Astrocyte (in vitro differentiated cells and primary cell): Measurements from ENCODE around the gene DCUN1D3. TPM values are rescaled to one million over a fixed set of nuclear protein-coding genes. Genes with fewer than 3 reads are reported as not detected.

ENCODE experiments used
- DNase-seq: peaks from one replicate; pipeline ENCODE4 v3.0.0-alpha.2; 2010; ENCODE audit warnings: low read depth
- FAIRE-seq: peaks from 2 replicates; lab custom pipeline; 2011; peaks lifted over from hg19 to GRCh38; lab: Jason Lieb, UNC
- H2AFZ ChIP-seq: 2 replicates; pipeline ENCODE4 v1.6.0; 2012; ENCODE audit warnings: low read depth, low read length, inconsistent platforms
- H3K27ac ChIP-seq: 2 replicates; pipeline ENCODE4 v1.5.1; 2011; ENCODE audit warnings: low read depth, low read length, inconsistent platforms
- H3K27me3 ChIP-seq: 2 replicates; pipeline ENCODE4 v1.6.0; 2011; ENCODE audit warnings: low read length, inconsistent platforms; ENCODE audit not compliant: insufficient read depth
- H3K36me3 ChIP-seq: 2 replicates; pipeline ENCODE4 v1.5.1; 2011; ENCODE audit warnings: low read length, inconsistent platforms; ENCODE audit not compliant: insufficient read depth
- H3K4me1 ChIP-seq: 2 replicates; pipeline ENCODE4 v1.5.1; 2011; ENCODE audit warnings: low read length, inconsistent platforms; ENCODE audit not compliant: insufficient read depth
- H3K4me2 ChIP-seq: 2 replicates; pipeline ENCODE4 v1.6.0; 2012; ENCODE audit warnings: low read length, inconsistent platforms
- H3K4me3 ChIP-seq: 2 replicates; pipeline ENCODE4 v1.5.1; 2011; ENCODE audit warnings: low read depth, mild to moderate bottlenecking, low read length, inconsistent platforms; ENCODE audit not compliant: insufficient read depth
- H3K79me2 ChIP-seq: 2 replicates; pipeline ENCODE4 v1.6.0; 2012; ENCODE audit warnings: mild to moderate bottlenecking, low read length, inconsistent platforms; ENCODE audit not compliant: insufficient read depth
- H3K9ac ChIP-seq: 2 replicates; pipeline ENCODE4 v1.6.0; 2012; ENCODE audit warnings: mild to moderate bottlenecking, low read length, inconsistent platforms
- H3K9me3 ChIP-seq: 2 replicates; pipeline ENCODE4 v1.5.1; 2012; ENCODE audit warnings: low read depth, mild to moderate bottlenecking, low read length, inconsistent platforms; ENCODE audit not compliant: insufficient read depth
- H4K20me1 ChIP-seq: 2 replicates; pipeline ENCODE4 v1.6.0; 2012; ENCODE audit warnings: low read length, inconsistent platforms; ENCODE audit not compliant: insufficient read depth
- H3K27ac Mint-ChIP-seq: one replicate; pipeline ENCODE4 v1.8.0; 2021; ENCODE audit warnings: mild to moderate bottlenecking, mixed read lengths; ENCODE audit not compliant: unreplicated experiment
- H3K27me3 Mint-ChIP-seq: one replicate; pipeline ENCODE4 v1.8.0; 2021; ENCODE audit warnings: low read depth, mixed read lengths; ENCODE audit not compliant: unreplicated experiment
- H3K36me3 Mint-ChIP-seq: one replicate; pipeline ENCODE4 v1.8.0; 2021; ENCODE audit warnings: low read depth, mixed read lengths; ENCODE audit not compliant: unreplicated experiment
- H3K4me1 Mint-ChIP-seq: one replicate; pipeline ENCODE4 v1.8.0; 2021; ENCODE audit warnings: low read depth, mixed read lengths; ENCODE audit not compliant: unreplicated experiment
- H3K4me3 Mint-ChIP-seq: one replicate; pipeline ENCODE4 v1.8.0; 2021; ENCODE audit warnings: mild to moderate bottlenecking, moderate library complexity, mixed read lengths; ENCODE audit not compliant: unreplicated experiment
- H3K9me3 Mint-ChIP-seq: one replicate; pipeline ENCODE4 v1.8.0; 2021; ENCODE audit warnings: mild to moderate bottlenecking, mixed read lengths; ENCODE audit not compliant: unreplicated experiment
- CTCF ChIP-seq: IDR thresholded peaks from 2 replicates; pipeline ENCODE4 v1.5.1; 2011; ENCODE audit warnings: low read depth, mild to moderate bottlenecking, inconsistent platforms, low read length, moderate library complexity; ENCODE audit not compliant: insufficient read depth
- EZH2 ChIP-seq: IDR thresholded peaks from 2 replicates; pipeline ENCODE4 v1.6.1; 2012; ENCODE audit warnings: mild to moderate bottlenecking, low read length, inconsistent platforms; ENCODE audit not compliant: insufficient read depth
- total RNA-seq: library from RNA; stranded (reverse); gene quantifications from 2 replicates; pipeline ENCODE4 v1.2.1, GENCODE V29; 2021

The DCUN1D3 gene
- total RNA-seq, 1 donor from 2014 or later, result 34.0 TPM

GRCh38 chr16:20879175-20880040, 20.8 kb downstream of the DCUN1D3 start:
- H3K79me2 ChIP-seq, result peaks cover 87% of the 10 kb centered on the region
- no peaks in the 10 kb centered on the region for H3K27me3 Mint-ChIP-seq
- H3K36me3 Mint-ChIP-seq, result no peaks in the 10 kb centered on the region
- peak; percentile 76 for DNase-seq
- no peaks in the 10 kb centered on the region for H3K36me3 ChIP-seq
- peaks cover 19% of the 10 kb centered on the region for H3K4me1 ChIP-seq
- no peaks in the 10 kb centered on the region for H3K9me3 Mint-ChIP-seq
- peaks cover 90% of the 10 kb centered on the region for H4K20me1 ChIP-seq
- H3K27me3 ChIP-seq, result no peaks in the 10 kb centered on the region
- H3K4me2 ChIP-seq, result peak overlapping the region; percentile 72
- H3K4me3 Mint-ChIP-seq, result no peak overlapping the region
- peak overlapping the region; percentile 58 for H3K27ac ChIP-seq
- H2AFZ ChIP-seq, result no peak overlapping the region
- peak; percentile 41 for FAIRE-seq
- H3K9me3 ChIP-seq, result no peaks in the 10 kb centered on the region
- H3K27ac Mint-ChIP-seq, result peak overlapping the region; percentile 87
- peak overlapping the region; percentile 34 for H3K4me3 ChIP-seq
- TF ChIP-seq CTCF, result no peak
- TF ChIP-seq EZH2, result no peak
- peak overlapping the region; percentile 21 for H3K9ac ChIP-seq
- peaks cover 44% of the 10 kb centered on the region for H3K4me1 Mint-ChIP-seq

GRCh38 chr16:20878682-20879147, 21.4 kb downstream of the DCUN1D3 start:
- Histone ChIP-seq H3K9ac (peak overlapping the region; percentile 21), H3K4me1 (peaks cover 24% of the 10 kb centered on the region), H3K9me3 (no peaks in the 10 kb centered on the region), H2AFZ (no peak overlapping the region), H4K20me1 (peaks cover 90% of the 10 kb centered on the region), H3K27me3 (no peaks in the 10 kb centered on the region), H3K4me2 (peak overlapping the region; percentile 72), H3K4me3 (no peak overlapping the region), H3K79me2 (peaks cover 87% of the 10 kb centered on the region), H3K36me3 (no peaks in the 10 kb centered on the region), H3K27ac (peak overlapping the region; percentile 58)
- H3K27me3 Mint-ChIP-seq, result no peaks in the 10 kb centered on the region
- H3K4me1 Mint-ChIP-seq, result peaks cover 45% of the 10 kb centered on the region
- no peak for TF ChIP-seq EZH2
- TF ChIP-seq CTCF, result no peak
- FAIRE-seq (no peak), DNase-seq (no peak)
- H3K27ac Mint-ChIP-seq, result peak overlapping the region; percentile 87
- no peak overlapping the region for H3K4me3 Mint-ChIP-seq
- H3K9me3 Mint-ChIP-seq, result no peaks in the 10 kb centered on the region
- no peaks in the 10 kb centered on the region for H3K36me3 Mint-ChIP-seq

GRCh38 chr16:20875355-20875650, 24.9 kb downstream of the DCUN1D3 start:
- DNase-seq, result no peak
- peaks cover 3% of the 10 kb centered on the region for H3K36me3 ChIP-seq
- no peak overlapping the region for H3K4me2 ChIP-seq
- peaks cover 52% of the 10 kb centered on the region for H3K4me1 Mint-ChIP-seq
- H3K27ac ChIP-seq, result no peak overlapping the region
- peaks cover 96% of the 10 kb centered on the region for H4K20me1 ChIP-seq
- FAIRE-seq, result no peak
- H3K9me3 ChIP-seq, result no peaks in the 10 kb centered on the region
- peaks cover 94% of the 10 kb centered on the region for H3K79me2 ChIP-seq
- no peak overlapping the region for H3K27ac Mint-ChIP-seq
- no peak overlapping the region for H3K4me3 ChIP-seq
- H3K36me3 Mint-ChIP-seq, result peaks cover 3% of the 10 kb centered on the region
- H3K27me3 Mint-ChIP-seq, result no peaks in the 10 kb centered on the region
- H3K9me3 Mint-ChIP-seq, result no peaks in the 10 kb centered on the region
- TF ChIP-seq CTCF, result no peak
- TF ChIP-seq EZH2, result no peak
- H3K9ac ChIP-seq, result no peak overlapping the region
- H3K27me3 ChIP-seq, result no peaks in the 10 kb centered on the region
- no peak overlapping the region for H2AFZ ChIP-seq
- no peak overlapping the region for H3K4me3 Mint-ChIP-seq
- H3K4me1 ChIP-seq, result peaks cover 25% of the 10 kb centered on the region
